HEK293 (cell line): ENCODE data around the gene AEBP1.

Source experiments
- TRIM28 ChIP-seq: IDR thresholded peaks from 2 replicates; pipeline ENCODE4 v1.6.1; 2011; ENCODE audit warnings: low read length, control low read depth, borderline replicate concordance
- ZBTB11 ChIP-seq: fragments of 450-650 bp; formaldehyde crosslinking; conservative IDR thresholded peaks from 2 replicates; pipeline ENCODE4 v1.5.1; 2016; ENCODE audit warnings: low read depth, missing biosample characterization, missing genetic modification characterization
- ZBTB21 ChIP-seq: fragments of 450-650 bp; formaldehyde crosslinking; IDR thresholded peaks from 2 replicates; pipeline ENCODE4 v1.5.1; 2017; ENCODE audit warnings: missing biosample characterization, missing genetic modification characterization
- ZNF202 ChIP-seq: fragments of 450-650 bp; formaldehyde crosslinking; IDR thresholded peaks from 2 replicates; pipeline ENCODE4 v1.5.1; 2016; ENCODE audit warnings: missing biosample characterization, missing genetic modification characterization, borderline replicate concordance
- ZNF335 ChIP-seq: fragments of 450-650 bp; formaldehyde crosslinking; conservative IDR thresholded peaks from 2 replicates; pipeline ENCODE4 v1.5.1; 2016; ENCODE audit warnings: missing biosample characterization, missing genetic modification characterization
- ZNF416 ChIP-seq: fragments of 450-650 bp; formaldehyde crosslinking; IDR thresholded peaks from 2 replicates; pipeline ENCODE4 v1.5.1; 2016; ENCODE audit warnings: missing biosample characterization, missing genetic modification characterization
- ZNF585B ChIP-seq: fragments of 450-650 bp; formaldehyde crosslinking; IDR thresholded peaks from 2 replicates; pipeline ENCODE4 v1.5.1; 2016; ENCODE audit warnings: missing biosample characterization, missing genetic modification characterization
- ZNF785 ChIP-seq: fragments of 450-650 bp; formaldehyde crosslinking; IDR thresholded peaks from 2 replicates; pipeline ENCODE4 v1.5.1; 2016; ENCODE audit warnings: missing biosample characterization, missing genetic modification characterization
- TF ChIP-seq, protein P1 (sequence below): fragments of 450-650 bp; formaldehyde crosslinking; IDR thresholded peaks from 2 replicates; pipeline ENCODE4 v1.5.1; 2016; ENCODE audit warnings: missing biosample characterization, missing genetic modification characterization
- TF ChIP-seq, protein P2 (sequence below): fragments of 450-650 bp; formaldehyde crosslinking; IDR thresholded peaks from 2 replicates; pipeline ENCODE4 v1.5.1; 2017; ENCODE audit warnings: missing biosample characterization, mild to moderate bottlenecking, missing genetic modification characterization, moderate library complexity

DNA sequence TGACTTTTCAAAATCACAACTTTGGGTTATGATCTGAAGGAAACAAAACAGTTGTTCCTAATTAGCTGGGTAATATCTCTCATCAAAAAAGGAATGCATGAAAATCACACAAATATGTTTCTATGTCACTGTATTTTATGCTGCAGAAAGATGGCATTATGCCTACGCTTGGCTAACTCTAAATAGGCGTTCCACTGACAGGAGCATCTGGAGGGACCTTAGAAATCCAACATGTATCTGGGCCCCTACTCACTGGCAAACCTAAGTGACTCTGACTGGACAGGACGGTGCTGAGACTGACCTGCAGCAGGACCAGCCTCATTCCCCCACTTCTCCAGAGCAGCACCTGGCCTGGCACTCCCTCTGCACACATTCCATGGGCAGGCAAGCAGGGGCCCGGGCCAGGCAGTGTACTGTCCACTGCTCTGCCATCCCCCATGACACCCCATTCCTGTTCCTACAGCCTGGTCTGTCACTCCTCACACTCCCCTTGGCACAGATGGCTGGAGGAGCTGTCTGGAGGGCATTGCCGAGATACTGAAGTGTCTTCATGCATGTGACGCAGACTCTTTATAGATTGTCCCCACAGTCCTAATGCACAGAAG, 39.6 kb downstream of the AEBP1 start:
- TF ChIP-seq, protein P1, sequence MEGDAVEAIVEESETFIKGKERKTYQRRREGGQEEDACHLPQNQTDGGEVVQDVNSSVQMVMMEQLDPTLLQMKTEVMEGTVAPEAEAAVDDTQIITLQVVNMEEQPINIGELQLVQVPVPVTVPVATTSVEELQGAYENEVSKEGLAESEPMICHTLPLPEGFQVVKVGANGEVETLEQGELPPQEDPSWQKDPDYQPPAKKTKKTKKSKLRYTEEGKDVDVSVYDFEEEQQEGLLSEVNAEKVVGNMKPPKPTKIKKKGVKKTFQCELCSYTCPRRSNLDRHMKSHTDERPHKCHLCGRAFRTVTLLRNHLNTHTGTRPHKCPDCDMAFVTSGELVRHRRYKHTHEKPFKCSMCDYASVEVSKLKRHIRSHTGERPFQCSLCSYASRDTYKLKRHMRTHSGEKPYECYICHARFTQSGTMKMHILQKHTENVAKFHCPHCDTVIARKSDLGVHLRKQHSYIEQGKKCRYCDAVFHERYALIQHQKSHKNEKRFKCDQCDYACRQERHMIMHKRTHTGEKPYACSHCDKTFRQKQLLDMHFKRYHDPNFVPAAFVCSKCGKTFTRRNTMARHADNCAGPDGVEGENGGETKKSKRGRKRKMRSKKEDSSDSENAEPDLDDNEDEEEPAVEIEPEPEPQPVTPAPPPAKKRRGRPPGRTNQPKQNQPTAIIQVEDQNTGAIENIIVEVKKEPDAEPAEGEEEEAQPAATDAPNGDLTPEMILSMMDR = no peak
- TF ChIP-seq ZNF785 (tag by site-specific recombination) (no peak), ZNF202 (tag by site-specific recombination) (no peak), ZBTB21 (tag by site-specific recombination) (no peak), ZNF416 (tag by site-specific recombination) (no peak), ZNF585B (tag by site-specific recombination) (no peak), ZBTB11 (no peak), ZNF335 (tag by site-specific recombination) (no peak), TRIM28 (no peak)
- TF ChIP-seq, protein P2, sequence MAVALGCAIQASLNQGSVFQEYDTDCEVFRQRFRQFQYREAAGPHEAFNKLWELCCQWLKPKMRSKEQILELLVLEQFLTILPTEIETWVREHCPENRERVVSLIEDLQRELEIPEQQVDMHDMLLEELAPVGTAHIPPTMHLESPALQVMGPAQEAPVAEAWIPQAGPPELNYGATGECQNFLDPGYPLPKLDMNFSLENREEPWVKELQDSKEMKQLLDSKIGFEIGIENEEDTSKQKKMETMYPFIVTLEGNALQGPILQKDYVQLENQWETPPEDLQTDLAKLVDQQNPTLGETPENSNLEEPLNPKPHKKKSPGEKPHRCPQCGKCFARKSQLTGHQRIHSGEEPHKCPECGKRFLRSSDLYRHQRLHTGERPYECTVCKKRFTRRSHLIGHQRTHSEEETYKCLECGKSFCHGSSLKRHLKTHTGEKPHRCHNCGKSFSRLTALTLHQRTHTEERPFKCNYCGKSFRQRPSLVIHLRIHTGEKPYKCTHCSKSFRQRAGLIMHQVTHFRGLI (tag by site-specific recombination) = no peak
